Activated CD8-positive, alpha-beta memory T cell treated with anti-CD3 and anti-CD28 coated beads for 1 hour (primary cell): ENCODE measurements around the gene WWOX.
"Not testable (repeated sequence)": the region's sequence is repeated elsewhere in the genome, so short reads cannot be mapped to it uniquely, and the experiment has no call there.

Source experiments
- DNase-seq, 2 donors: peaks; one replicate each; pipeline ENCODE4 v3.0.0-alpha.2; 2020; ENCODE audit warnings: low read depth in 1 of 2; ENCODE audit errors: extremely low read depth in 1 of 2

Gene WWOX

GRCh38 chr16:78099271-78100111, at the start of gene WWOX:
TSS of gene WWOX (plus strand) at chr16:78099654.
- DNase-seq: peak; percentile 90 to 91

DNA sequence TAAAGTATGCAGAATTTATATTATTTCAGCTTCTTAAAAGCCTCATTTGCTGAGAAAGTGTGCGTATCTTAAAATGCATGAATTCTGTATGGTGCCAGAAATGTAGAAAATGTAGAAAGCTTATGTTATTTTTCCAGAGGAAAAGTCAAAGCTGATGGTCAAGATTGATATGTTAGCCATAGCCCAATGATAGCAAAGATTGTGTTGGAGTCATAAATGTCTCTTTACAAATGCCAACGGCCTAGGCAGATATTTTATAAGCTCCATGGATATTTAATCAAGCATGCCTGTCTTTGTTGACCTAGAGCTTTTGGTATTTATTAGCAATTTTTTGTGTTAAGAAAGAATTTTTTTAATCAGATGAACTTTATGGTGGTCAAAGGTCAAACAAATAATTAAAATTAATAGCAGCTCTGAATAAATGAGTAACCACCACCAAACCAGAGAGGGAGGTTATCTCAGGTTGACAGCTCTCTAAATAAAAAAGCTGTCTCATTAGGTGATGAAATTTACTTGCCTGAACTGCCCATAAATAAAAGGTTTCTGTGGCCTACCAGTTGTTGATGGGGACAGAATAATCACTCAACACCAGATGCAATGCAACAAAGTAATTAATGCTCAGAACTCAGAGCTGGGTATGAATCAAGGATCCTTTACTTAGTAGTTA, 48.6 kb upstream of the WWOX start:
- no peak for DNase-seq

DNA sequence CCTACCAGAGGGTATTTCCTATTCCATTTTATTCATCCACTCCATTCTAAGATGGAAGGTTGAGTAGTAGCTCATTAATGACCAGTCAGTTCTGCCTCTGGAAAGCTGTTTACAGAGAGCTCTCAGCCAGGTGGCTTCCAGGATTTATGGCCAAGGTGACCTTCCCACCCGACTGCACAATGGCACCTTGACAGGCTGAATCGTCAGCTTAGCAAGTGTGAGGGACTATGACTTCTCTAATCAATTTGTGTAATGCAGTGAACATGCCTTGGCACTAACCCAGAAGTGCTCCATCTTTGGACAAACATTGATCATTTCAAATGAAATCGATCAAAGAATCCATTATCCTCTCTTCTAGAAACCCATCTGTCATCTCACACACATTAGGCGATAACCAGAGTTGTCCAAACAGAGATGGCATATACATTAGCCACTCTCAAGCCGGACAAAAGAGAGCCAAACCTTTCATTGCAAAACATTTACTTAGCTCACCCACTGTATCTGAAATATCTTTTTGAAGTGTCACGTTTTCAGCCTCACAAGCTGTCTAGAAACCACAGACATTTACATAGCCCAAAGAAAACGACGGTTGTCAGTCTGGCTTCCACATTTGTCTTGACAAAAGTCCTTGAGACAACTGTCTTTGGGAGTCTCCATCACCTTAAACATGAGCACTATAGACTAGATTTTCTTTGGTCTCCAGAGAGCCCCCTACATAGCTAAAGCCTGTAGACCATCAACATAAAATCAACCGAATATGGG, 41.5 kb upstream of the WWOX start:
- no peak for DNase-seq

DNA sequence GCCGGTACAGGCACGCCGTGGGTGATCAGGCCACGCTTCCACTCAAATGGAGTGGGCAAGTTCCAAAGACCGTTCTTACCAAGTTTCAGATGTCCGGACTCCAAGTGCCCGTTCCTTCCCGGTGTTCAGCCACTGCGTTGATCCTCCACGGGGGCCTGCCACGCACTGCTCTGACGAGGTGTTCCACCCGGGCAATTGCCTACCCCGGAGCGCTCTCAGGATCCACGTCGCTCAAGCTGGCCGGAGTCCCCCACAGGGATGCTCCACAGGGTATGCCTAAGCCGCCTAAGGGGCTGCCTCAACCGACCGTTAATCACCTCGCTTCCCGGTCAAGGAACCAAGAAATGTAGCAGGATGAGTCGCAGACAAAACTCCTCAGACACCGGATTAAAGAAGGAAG, 39.6 kb upstream of the WWOX start:
- not testable (repeated sequence) for DNase-seq

GRCh38 chr16:78060295-78060694, 39.2 kb upstream of the WWOX start:
- no peak for DNase-seq

DNA sequence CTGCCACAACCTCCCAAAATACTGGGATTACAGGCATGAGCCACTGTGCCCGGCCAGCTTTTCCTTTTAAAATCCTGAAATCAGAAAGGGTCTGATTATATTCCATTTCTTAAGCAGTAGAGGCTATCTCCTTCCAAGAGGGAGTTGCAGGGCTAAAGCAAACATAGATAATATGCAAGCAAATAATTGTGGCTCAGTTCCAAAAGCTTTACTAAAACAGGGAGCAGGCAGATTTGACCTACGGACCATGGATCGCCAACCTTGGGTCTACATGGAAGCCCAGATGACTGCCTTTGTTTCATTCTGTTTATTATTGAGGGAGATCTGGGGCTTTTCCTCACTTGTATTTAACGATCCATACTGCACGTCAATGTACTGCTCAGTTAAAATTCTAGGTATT, 38.6 kb upstream of the WWOX start:
- no peak for DNase-seq

DNA sequence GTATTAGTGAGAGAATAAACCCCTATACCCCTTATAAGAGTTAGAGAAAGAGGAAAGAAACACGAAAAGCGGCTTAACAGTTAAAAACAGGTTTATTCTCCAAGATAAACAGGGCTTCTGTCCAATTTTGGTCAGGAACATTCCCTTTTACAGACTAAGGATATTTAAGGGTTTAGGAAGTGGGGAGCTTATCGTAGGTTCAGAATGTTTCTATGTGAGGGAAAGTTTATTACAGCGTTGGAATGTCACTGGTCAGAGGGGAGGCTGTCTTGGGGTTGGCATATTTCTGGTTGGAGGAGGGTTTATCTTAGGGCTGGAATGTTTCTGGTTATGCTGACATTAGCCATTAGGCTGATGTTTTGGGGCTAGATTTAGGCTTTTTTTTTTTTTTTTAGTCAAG, 34.1 kb upstream of the WWOX start:
- no peak for DNase-seq

DNA sequence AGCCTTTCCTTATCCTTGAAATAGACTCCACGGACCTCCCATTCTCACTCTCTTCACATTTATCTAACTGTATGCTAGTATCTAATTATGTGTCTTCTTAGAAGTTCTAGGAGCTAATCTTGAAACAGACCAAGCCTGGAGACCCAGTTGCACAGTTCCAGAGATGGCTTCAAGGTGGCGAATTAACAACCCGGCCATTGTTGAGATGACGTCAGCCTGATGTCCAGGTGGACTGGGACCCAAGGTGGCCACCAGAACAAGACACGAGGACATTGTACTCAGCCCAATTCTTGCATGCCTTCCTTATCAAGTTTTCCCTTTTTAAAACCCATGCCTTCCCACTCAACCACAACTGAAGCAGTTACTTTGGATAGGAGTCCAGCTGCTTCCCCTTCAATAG, 29.5 kb upstream of the WWOX start:
- DNase-seq: no peak

DNA sequence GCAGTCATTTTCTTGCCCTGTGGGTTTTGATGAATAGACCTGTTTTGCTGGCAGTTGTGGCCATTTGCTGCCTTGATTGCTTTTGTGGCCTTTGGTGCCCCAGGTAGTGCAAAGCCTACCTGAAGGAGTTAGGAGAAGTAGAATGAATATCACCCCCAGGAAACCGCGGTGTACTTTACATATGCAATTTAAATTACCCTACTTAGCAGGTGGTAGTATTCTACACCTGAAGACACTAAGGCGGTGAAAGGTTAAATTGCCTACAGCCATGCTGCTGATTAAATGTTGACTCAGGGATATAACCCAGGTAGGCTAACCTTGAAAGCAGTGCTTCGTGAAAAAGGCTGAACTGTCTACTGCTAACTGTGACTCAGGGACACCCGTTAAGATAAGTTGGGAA, 27.2 kb upstream of the WWOX start:
- no peak for DNase-seq

DNA sequence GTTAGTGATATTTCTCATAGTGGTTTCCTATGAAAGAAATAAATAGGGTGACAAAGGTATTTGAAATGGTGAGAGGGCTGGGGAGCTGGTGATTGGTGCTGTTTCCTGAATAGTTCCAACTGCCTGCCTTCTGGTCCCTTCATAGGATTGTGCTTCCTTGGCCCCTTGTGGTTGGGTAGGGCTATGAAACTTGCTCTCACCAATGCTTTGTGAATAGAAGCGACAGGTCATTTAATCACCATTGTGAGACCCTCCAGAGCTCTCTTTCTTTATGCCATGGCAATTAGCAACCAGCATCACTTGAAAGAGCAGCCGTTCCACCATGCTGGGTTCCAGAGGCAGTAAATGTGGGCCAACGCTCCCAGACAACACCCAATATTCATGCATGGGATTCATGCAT, 23.7 kb upstream of the WWOX start:
- no peak for DNase-seq

DNA sequence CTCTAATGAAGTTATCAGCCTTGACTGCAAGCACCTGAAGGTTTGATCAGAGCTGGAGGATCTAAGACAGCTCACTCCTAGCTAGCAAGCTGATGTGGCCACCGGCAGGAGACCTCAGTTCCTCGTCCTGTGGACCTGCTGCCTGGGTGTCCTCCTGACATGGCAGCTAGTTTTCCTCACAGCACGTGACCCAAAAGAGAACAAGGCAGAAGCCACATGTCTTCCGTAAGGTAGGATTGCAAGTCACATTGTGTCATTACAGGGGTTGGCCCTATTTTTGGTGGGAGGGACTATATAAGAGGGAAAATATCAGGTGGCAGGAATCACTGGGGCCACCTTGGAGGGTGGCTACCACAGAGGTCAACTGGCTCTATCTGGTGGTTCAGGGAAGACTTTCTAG, 18.1 kb upstream of the WWOX start:
- no peak for DNase-seq

- DNase-seq: no peak
Measured at GRCh38 chr16:78091419-78091818, 8.0 kb upstream of the WWOX start.

DNA sequence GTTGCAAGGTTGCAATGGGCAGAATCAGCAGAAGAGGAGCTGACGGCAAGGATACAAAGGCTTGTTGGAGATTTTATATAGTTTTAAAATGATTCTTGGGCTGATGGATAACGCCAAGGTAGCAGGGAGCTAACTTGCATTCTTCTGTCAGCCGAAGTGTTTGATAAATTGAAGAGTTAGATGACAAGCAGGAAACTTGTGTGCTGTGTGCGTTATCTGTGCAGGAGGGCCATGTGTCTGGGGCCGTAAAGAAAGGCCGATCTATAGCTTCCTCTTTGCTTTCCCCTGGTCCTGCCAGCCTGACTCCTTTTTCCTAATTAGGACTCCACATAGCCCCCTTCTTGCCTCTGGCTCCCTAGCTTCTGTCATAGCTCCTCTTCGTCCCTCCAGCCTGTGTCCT, 6.7 kb upstream of the WWOX start:
- no peak for DNase-seq

GRCh38 chr16:78094166-78094565, 5.3 kb upstream of the WWOX start:
- DNase-seq: no peak

- no peak for DNase-seq
Measured at GRCh38 chr16:78094998-78095397, 4.5 kb upstream of the WWOX start.

GRCh38 chr16:78096386-78096785, 3.1 kb upstream of the WWOX start:
- DNase-seq: no peak

DNA sequence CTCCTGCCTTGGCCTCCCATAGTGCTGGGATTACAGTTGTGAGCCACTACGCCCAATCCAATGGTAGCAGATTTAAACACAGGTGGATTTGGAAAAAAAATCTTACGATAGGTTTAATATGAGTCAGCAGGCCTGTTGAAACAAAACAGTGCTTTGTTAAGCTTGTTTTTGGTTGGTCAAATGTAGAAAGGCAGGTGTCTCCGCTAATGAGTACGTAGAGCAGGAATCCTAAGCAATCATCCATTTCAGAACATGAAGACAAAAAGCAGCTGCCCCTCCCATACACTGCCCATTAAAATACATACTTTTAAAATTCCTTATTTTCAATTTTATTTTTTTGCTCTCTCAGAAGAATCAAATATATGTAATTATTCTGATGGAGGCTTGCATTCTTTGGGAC, 1.9 kb upstream of the WWOX start:
- no peak for DNase-seq

- DNase-seq: no peak
Measured at GRCh38 chr16:78098087-78098486, 1.4 kb upstream of the WWOX start.

- no peak for DNase-seq
Measured at GRCh38 chr16:78098595-78099270, 721 bp upstream of the WWOX start.

DNA sequence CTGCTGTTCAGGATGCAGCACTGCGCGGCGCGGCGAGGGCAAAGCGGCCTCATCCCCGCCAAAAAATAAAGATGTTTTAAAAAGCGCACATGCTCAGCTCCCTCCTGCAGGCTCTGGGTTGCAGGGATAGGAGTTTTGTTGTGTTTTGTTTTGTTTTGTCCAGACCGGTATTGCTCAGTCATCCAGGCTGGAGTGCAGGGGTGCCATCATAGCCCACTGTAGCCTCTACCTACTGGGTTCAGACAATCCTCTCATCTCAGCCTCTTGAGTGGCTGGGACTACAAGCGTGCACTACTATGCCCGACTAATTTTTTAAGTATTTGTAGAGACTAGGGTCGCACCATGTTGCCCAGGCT, 636 bp downstream of the WWOX start:
- peak in 1 of 2 donors; percentile 17 for DNase-seq

DNA sequence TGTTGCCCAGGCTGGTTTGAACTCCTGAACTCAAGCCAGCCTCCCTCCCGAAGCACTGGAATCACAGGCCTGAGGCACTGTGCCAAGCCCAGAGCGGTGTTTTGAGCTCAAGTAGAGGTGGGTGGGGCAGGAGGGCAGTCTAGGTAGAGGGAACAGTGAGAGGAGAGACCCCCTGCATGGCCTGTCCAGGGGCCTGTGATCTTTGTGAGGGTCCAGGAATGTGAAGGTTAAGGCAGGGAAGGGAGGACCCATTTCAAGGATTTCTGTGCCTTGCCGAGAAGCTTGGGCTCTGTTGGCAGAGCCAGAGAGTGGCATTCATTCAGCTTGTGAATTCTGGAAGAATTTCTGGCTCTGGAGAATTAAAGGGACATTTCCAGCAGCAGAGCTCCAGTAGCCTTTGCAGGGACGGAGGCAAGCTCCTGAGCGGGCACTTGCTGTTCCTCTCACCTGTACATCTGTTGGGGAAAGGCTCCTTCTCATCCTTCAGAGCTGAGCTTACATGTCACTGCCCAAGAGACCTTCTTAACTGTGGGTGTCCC, 2.7 kb downstream of the WWOX start:
- DNase-seq: no peak
